CD4-positive, alpha-beta memory T cell (primary cell): Measurements from ENCODE around the gene ERN1. TPM values are rescaled to one million over a fixed set of nuclear protein-coding genes. Genes with fewer than 3 reads are reported as not detected.

Experiments used
- CTCF ChIA-PET: fragments of 350-600 bp; sonication (Branson Sonifier 250); formaldehyde crosslinking; loops from one replicate; lab custom pipeline; 2021; ENCODE audit warnings: inconsistent platforms; ENCODE audit not compliant: partially characterized antibody; lab: Charles Lee
- POLR2A ChIA-PET: fragments of 350-600 bp; sonication (Branson Sonifier 250); formaldehyde crosslinking; loops from one replicate; lab custom pipeline; 2021; ENCODE audit not compliant: partially characterized antibody; lab: Charles Lee
- DNase-seq, 5 donors: peaks; one replicate each; pipeline versions ENCODE4 v3.0.0 to v3.0.0-alpha.2; 2020 to 2022; ENCODE audit warnings: mixed read lengths in 1 of 5
- H3K27ac ChIP-seq: one replicate; pipeline ENCODE4 v1.7.0; 2013; ENCODE audit warnings: low read depth, low read length
- H3K27me3 ChIP-seq: 2 replicates; pipeline ENCODE4 v1.7.0; 2013; ENCODE audit warnings: mild to moderate bottlenecking, low read length, moderate library complexity; ENCODE audit not compliant: insufficient read depth
- H3K36me3 ChIP-seq: 2 replicates; pipeline ENCODE4 v1.7.0; 2013; ENCODE audit warnings: mild to moderate bottlenecking, low read length, moderate library complexity; ENCODE audit not compliant: insufficient read depth
- H3K4me1 ChIP-seq: 2 replicates; pipeline ENCODE4 v1.7.0; 2013; ENCODE audit warnings: mild to moderate bottlenecking, low read length, moderate library complexity; ENCODE audit not compliant: insufficient read depth
- H3K4me3 ChIP-seq, 2 donors: one replicate each; pipeline ENCODE4 v1.7.0; 2013; ENCODE audit warnings: low read length in 2 of 2, mild to moderate bottlenecking in 1 of 2
- H3K9me3 ChIP-seq, 2 donors: one replicate each; pipeline ENCODE4 v1.7.0; 2013; ENCODE audit warnings: low read length in 2 of 2, control low read depth in 1 of 2; ENCODE audit not compliant: control insufficient read depth in 1 of 2
- H3K27ac Mint-ChIP-seq, 7 donors: one replicate each; pipeline ENCODE4 v1.8.0; 2020 to 2021; ENCODE audit warnings: mixed read lengths in 7 of 7, mild to moderate bottlenecking in 6 of 7, inconsistent platforms in 3 of 7, moderate library complexity in 3 of 7
- H3K27me3 Mint-ChIP-seq, 2 donors: one replicate each; pipeline ENCODE4 v1.8.0; 2020 to 2021; ENCODE audit warnings: mixed read lengths in 2 of 2
- H3K36me3 Mint-ChIP-seq, 2 donors: one replicate each; pipeline ENCODE4 v1.8.0; 2020 to 2021; ENCODE audit warnings: mixed read lengths in 2 of 2, inconsistent platforms in 1 of 2, mild to moderate bottlenecking in 1 of 2
- H3K4me1 Mint-ChIP-seq, 4 donors: one replicate each; pipeline ENCODE4 v1.8.0; 2020 to 2021; ENCODE audit warnings: mixed read lengths in 4 of 4, mild to moderate bottlenecking in 1 of 4
- H3K4me3 Mint-ChIP-seq, 8 donors: one replicate each; pipeline ENCODE4 v1.8.0; 2020 to 2021; ENCODE audit warnings: mixed read lengths in 8 of 8, mild to moderate bottlenecking in 7 of 8, moderate library complexity in 6 of 8, inconsistent platforms in 3 of 8
- H3K9me3 Mint-ChIP-seq, 8 donors: one replicate each; pipeline ENCODE4 v1.8.0; 2020 to 2021; ENCODE audit warnings: mixed read lengths in 8 of 8, mild to moderate bottlenecking in 5 of 8, inconsistent platforms in 3 of 8, moderate library complexity in 1 of 8
- intact Hi-C: fragments of 100-400 bp; cut with micrococcal nuclease; formaldehyde crosslinking; loops from one replicate; pipeline ENCODE4 v1.15.1; 2023
- polyA plus RNA-seq, 2 donors: library from polyadenylated mRNA; unstranded; fragments of 300-500 nt; fragmentation: Illumina TruSeq; gene quantifications; one replicate each; pipeline ENCODE4 v1.2.3, GENCODE V29; 2021
- total RNA-seq, 2 experiments: library from RNA; stranded (reverse); gene quantifications; one replicate each; pipeline ENCODE4 v1.2.3, GENCODE V29; 2021

Gene ERN1
- total and polyA plus RNA-seq, 4 experiments from 2014 or later, result 47.9 to 172 (median 144) TPM

DNA sequence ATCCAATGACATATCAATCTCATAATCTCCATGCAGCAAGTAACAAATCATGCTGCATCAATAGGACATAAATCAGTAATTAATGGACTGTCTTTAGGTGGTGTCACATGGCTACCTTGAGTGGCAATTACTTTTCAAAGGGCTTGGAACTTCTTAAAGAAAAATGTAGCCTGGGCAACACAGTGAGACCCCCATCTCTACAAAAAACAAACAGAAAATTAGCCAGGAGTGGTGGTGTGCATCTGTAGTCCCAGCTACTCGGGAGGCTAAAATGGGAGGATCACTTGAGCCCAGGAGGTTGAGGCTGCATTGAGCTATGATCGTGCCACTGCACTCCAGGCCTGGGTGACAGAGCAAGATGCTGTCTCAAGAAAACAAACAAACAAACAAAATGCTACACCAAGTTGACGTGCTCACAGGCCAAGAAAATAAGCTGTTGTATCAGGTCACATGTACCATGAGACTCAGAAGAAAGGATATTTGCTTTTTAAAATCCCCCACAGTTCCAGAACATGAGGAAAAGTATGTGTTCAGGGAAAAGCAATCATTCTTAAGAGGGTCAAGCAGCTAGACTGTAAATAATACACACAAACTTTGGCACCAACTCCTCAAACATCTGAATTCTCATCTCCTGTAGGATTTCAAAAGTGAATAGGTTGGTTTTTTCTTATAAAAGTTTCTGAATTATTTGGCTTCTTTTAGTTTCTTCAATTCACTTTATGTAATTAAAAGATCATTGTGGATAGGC lies 23.8 kb upstream of the ERN1 start:
- peaks cover 0 to 1% (median 0%) of the 10 kb centered on the region in 4 donors for H3K4me1 Mint-ChIP-seq
- H3K9me3 Mint-ChIP-seq, result no peaks in the 10 kb centered on the region
- peaks cover 20% of the 10 kb centered on the region for H3K36me3 ChIP-seq
- no peak overlapping the region for H3K27ac ChIP-seq
- no peaks in the 10 kb centered on the region for H3K4me1 ChIP-seq
- H3K27me3 Mint-ChIP-seq, result no peaks in the 10 kb centered on the region
- H3K4me3 ChIP-seq, result no peak overlapping the region
- POLR2A ChIA-PET, result interaction anchor here (3.9 kb wide), 1 partner anchor 8 kb away, joined by 20 read pairs; no protein-coding TSS in a partner anchor
- no peaks in the 10 kb centered on the region for H3K9me3 ChIP-seq
- CTCF ChIA-PET, result no interaction called here
- no peaks in the 10 kb centered on the region for H3K27me3 ChIP-seq
- no peak overlapping the region for H3K4me3 Mint-ChIP-seq
- no peak for DNase-seq
- intact Hi-C loops, result no loop called here
- H3K27ac Mint-ChIP-seq, result no peak overlapping the region
- peaks cover 22 to 29% of the 10 kb centered on the region in 2 donors for H3K36me3 Mint-ChIP-seq

- Histone ChIP-seq H3K36me3 (peaks cover 20% of the 10 kb centered on the region), H3K27me3 (no peaks in the 10 kb centered on the region), H3K4me1 (peaks cover 5% of the 10 kb centered on the region), H3K9me3 (no peaks in the 10 kb centered on the region), H3K4me3 (no peak overlapping the region), H3K27ac (no peak overlapping the region)
- peaks cover 22 to 38% of the 10 kb centered on the region in 2 donors for H3K36me3 Mint-ChIP-seq
- no peak overlapping the region for H3K4me3 Mint-ChIP-seq
- H3K9me3 Mint-ChIP-seq, result no peaks in the 10 kb centered on the region
- no peaks in the 10 kb centered on the region for H3K27me3 Mint-ChIP-seq
- intact Hi-C loops, result no loop called here
- H3K27ac Mint-ChIP-seq, result no peak overlapping the region
- no peak for DNase-seq
- CTCF ChIA-PET, result interaction anchor here (1.0 kb wide), 1 partner anchor 124 kb away, joined by 3 read pairs; no protein-coding TSS in a partner anchor
- peaks cover 0 to 13% (median 7%) of the 10 kb centered on the region in 4 donors for H3K4me1 Mint-ChIP-seq
- POLR2A ChIA-PET, result no interaction called here
Measured at GRCh38 chr17:64152428-64153125, 22.6 kb upstream of the ERN1 start.

DNA sequence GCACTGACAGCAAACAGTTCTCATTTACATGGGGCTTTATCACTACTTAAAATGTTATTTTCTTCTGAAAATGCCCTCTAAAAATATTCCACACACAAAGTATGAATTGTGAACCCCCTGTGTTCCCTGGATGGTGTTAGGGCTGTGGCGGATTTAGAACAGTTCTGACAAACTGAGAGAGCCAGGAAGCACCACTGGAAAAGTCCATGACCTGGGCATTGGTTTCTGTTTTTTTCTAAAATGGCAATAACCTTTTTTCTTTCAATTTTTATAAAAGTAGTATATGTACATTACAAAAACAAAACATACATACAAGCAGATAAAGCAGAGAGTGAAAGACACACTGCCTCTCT lies 21.0 kb upstream of the ERN1 start:
- no peaks in the 10 kb centered on the region for H3K9me3 ChIP-seq
- H3K4me1 ChIP-seq, result peaks cover 17% of the 10 kb centered on the region
- H3K4me1 Mint-ChIP-seq, result peaks cover 11 to 24% (median 19%) of the 10 kb centered on the region in 4 donors
- peaks cover 20% of the 10 kb centered on the region for H3K36me3 ChIP-seq
- ChIA-PET POLR2A (no interaction called here), CTCF (interaction anchor here (3.7 kb wide), 1 partner anchor 131 kb away, joined by 15 read pairs; no protein-coding TSS in a partner anchor)
- no peaks in the 10 kb centered on the region for H3K27me3 Mint-ChIP-seq
- intact Hi-C loops, result no loop called here
- no peaks in the 10 kb centered on the region for H3K27me3 ChIP-seq
- no peak overlapping the region for H3K27ac Mint-ChIP-seq
- no peak overlapping the region for H3K4me3 Mint-ChIP-seq
- no peaks in the 10 kb centered on the region for H3K9me3 Mint-ChIP-seq
- H3K36me3 Mint-ChIP-seq, result peaks cover 26 to 43% of the 10 kb centered on the region in 2 donors
- H3K4me3 ChIP-seq, result no peak overlapping the region
- no peak overlapping the region for H3K27ac ChIP-seq
- DNase-seq, result no peak

DNA sequence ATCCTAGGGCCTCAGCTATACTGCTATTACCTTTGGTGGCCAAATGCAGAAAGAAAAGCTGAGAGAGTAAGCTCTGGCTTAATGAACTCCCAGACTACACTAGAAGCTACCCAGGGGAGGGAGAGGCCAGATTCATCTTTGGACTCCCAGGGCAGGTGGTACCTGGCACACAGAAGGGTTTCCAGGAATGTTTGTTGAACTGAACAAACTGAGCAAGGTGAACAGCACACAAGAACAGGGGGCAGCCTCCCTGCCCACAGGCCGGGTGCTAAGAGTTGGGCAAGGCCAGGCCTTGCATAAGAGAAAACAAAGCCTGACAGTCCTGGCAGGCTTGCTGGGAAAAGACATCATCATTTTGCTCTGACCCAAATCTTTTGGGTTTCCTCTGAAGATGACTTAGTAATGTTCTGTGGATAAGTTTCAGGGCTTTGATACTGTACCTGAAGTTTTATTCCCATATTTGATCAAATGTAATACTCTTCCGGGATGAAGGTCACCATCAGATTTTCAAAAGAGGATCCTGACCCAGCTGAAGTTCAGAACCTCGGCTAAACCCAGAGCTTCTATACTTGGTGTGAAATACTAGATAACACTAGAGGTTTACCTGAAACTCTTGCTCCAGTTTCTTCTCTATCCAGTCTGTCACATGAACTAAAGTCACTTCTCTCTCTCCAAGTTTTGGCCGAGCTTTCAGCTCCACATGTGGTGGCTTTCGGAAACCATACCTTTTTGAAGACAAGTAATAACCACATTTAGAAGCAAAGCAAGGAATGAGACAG lies 20.5 kb upstream of the ERN1 start:
- Mint-ChIP-seq H3K27me3 (no peaks in the 10 kb centered on the region), H3K4me1 (peaks cover 11 to 24% (median 19%) of the 10 kb centered on the region in 4 donors), H3K4me3 (no peak overlapping the region), H3K36me3 (peaks cover 25 to 41% of the 10 kb centered on the region in 2 donors), H3K9me3 (no peaks in the 10 kb centered on the region), H3K27ac (peak overlapping the region in 1 of 7 donors; percentile 31)
- H3K36me3 ChIP-seq, result peaks cover 20% of the 10 kb centered on the region
- CTCF ChIA-PET, result interaction anchor here (1.0 to 3.7 kb wide), 8 partner anchors 9 to 231 kb away, joined by 3 to 17 read pairs (median 5); partner anchors contain the start of gene GH1
- no peak overlapping the region for H3K4me3 ChIP-seq
- no peaks in the 10 kb centered on the region for H3K9me3 ChIP-seq
- no peak overlapping the region for H3K27ac ChIP-seq
- H3K4me1 ChIP-seq, result peaks cover 17% of the 10 kb centered on the region
- DNase-seq, result no peak
- intact Hi-C loops, result no loop called here
- POLR2A ChIA-PET, result interaction anchor here (0.9 to 9.9 kb wide), 3 partner anchors 20 to 124 kb away, joined by 3 to 211 read pairs (median 99); partner anchors contain the start of gene ERN1
- H3K27me3 ChIP-seq, result no peaks in the 10 kb centered on the region

- Mint-ChIP-seq H3K9me3 (no peaks in the 10 kb centered on the region), H3K4me1 (peaks cover 15 to 30% (median 21%) of the 10 kb centered on the region in 4 donors), H3K27ac (peak overlapping the region in 3 of 7 donors; percentile 23 to 67 (median 43)), H3K4me3 (no peak overlapping the region), H3K36me3 (peaks cover 20 to 39% of the 10 kb centered on the region in 2 donors), H3K27me3 (no peaks in the 10 kb centered on the region)
- DNase-seq, result no peak
- Histone ChIP-seq H3K4me1 (peaks cover 22% of the 10 kb centered on the region), H3K27ac (no peak overlapping the region), H3K4me3 (no peak overlapping the region), H3K9me3 (no peaks in the 10 kb centered on the region), H3K36me3 (peaks cover 20% of the 10 kb centered on the region), H3K27me3 (no peaks in the 10 kb centered on the region)
- intact Hi-C loops, result no loop called here
- POLR2A ChIA-PET, result interaction anchor here (1.1 to 9.9 kb wide), 3 partner anchors 18 to 123 kb away, joined by 3 to 211 read pairs (median 99); partner anchors contain the start of gene ERN1
- CTCF ChIA-PET, result interaction anchor here (1.0 to 3.7 kb wide), 10 partner anchors 16 to 265 kb away, joined by 3 to 17 read pairs (median 4); partner anchors contain the start of gene GH1
Measured at GRCh38 chr17:64149196-64149595, 19.3 kb upstream of the ERN1 start.

- intact Hi-C loops, result no loop called here
- Histone ChIP-seq H3K27ac (no peak overlapping the region), H3K4me3 (no peak overlapping the region), H3K36me3 (peaks cover 20% of the 10 kb centered on the region), H3K9me3 (no peaks in the 10 kb centered on the region), H3K27me3 (no peaks in the 10 kb centered on the region), H3K4me1 (peaks cover 22% of the 10 kb centered on the region)
- H3K27ac Mint-ChIP-seq, result peak overlapping the region in 4 of 7 donors; percentile 10 to 67 (median 33)
- H3K4me3 Mint-ChIP-seq, result peak overlapping the region in 1 of 8 donors; percentile 65
- peaks cover 15 to 30% (median 21%) of the 10 kb centered on the region in 4 donors for H3K4me1 Mint-ChIP-seq
- POLR2A ChIA-PET, result interaction anchor here (0.7 to 9.9 kb wide), 4 partner anchors 18 to 123 kb away, joined by 3 to 211 read pairs (median 51); partner anchors contain the start of gene ERN1
- CTCF ChIA-PET, result interaction anchor here (1.0 to 3.7 kb wide), 8 partner anchors 15 to 264 kb away, joined by 3 to 17 read pairs (median 5); partner anchors contain the start of gene GH1
- H3K27me3 Mint-ChIP-seq, result no peaks in the 10 kb centered on the region
- no peaks in the 10 kb centered on the region for H3K9me3 Mint-ChIP-seq
- DNase-seq, result no peak
- H3K36me3 Mint-ChIP-seq, result peaks cover 18 to 39% of the 10 kb centered on the region in 2 donors
Measured at GRCh38 chr17:64148699-64149098, 18.8 kb upstream of the ERN1 start.
